GM12873 (cell line): ENCODE measurements around the gene GRK3.

Experiments
- CTCF ChIP-seq: IDR thresholded peaks from 2 replicates; pipeline ENCODE4 v1.5.1; 2012; ENCODE audit warnings: low read depth, mild to moderate bottlenecking, moderate library complexity, low read length, control low read depth; ENCODE audit not compliant: insufficient read depth; ENCODE audit errors: missing control alignments

The GRK3 gene

GRCh38 chr22:25760848-25761595, 196.5 kb downstream of the GRK3 start:
- no peak for TF ChIP-seq CTCF

- TF ChIP-seq CTCF = no peak
Observed at GRCh38 chr22:25762147-25762546, 197.7 kb downstream of the GRK3 start.

- no peak for TF ChIP-seq CTCF
Observed at GRCh38 chr22:25763239-25763777, 198.8 kb downstream of the GRK3 start.

- peak; percentile 14 for TF ChIP-seq CTCF
Observed at GRCh38 chr22:25764270-25765015, 200.0 kb downstream of the GRK3 start.

- TF ChIP-seq CTCF = no peak
Observed at GRCh38 chr22:25765016-25765367, 200.5 kb downstream of the GRK3 start.

- no peak for TF ChIP-seq CTCF
Observed at GRCh38 chr22:25765801-25766200, 201.3 kb downstream of the GRK3 start.

- TF ChIP-seq CTCF = no peak
Observed at GRCh38 chr22:25766418-25766817, 201.9 kb downstream of the GRK3 start.
